Right renal cortex interstitium (tissue), 3 donors: ENCODE results near the gene CTBP2. TPM values are rescaled to one million over a fixed set of nuclear protein-coding genes. Genes with fewer than 3 reads are reported as not detected.

Experiments
- DNase-seq, 3 donors: peaks; one replicate each; pipeline ENCODE4 v3.0.0-alpha.2; 2013; ENCODE audit warnings: low read depth in 3 of 3, low spot score in 2 of 3
- polyA plus RNA-seq, 3 donors: library from polyadenylated mRNA; unstranded; fragments of 120-200 nt; gene quantifications; one replicate each; pipeline ENCODE4 v1.2.1, GENCODE V29; 2013; ENCODE audit not compliant: insufficient read length in 3 of 3

CTBP2 gene
- polyA plus RNA-seq, 3 donors: 83.7 to 92.7 (median 88.2) TPM

DNA sequence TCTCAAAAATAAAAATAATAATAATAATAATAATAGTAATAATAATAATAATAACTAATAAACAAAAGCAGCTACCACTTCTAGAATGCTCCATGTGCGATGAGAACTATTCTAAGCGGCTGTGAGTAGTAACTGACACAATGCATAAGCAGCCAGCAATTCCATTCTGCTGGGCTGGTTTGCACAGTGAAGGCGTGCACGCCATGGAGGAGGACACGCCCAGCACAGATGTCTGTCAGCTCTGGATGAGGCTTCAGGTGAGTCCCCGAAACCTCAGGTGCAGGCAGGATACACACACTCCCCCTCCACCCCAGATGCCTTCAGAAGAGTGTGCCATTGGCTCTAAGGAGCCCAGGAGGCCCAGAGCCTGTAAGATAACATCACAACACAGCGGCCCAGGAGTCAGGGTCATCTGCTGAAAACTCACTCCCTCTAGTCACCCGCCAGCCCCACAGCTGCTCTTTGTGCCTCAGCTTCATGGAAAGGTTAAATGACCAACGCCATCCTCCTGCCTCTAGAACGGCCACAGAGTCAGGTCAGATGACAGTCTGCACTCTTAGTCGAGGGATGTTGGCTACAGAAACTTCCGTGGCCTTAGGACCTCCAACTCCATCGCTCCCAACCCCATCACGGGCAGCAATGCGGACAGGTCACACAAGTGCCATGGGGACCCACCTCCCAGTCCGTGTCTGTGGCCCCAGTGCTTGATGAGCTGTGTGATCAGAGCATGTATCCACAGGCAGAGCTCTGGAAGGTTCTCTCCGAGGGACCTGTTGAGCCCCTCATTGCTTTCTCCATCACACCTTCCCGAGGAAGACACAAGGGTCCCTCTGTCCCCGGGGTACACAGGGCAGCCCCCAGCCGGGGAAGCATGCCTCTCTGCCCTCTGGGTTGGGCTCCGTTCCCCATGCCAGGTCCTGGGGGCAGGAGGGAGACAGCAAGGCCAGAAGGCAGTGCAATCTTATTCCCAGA lies 103.9 kb downstream of the CTBP2 start:
- no peak for DNase-seq

DNA sequence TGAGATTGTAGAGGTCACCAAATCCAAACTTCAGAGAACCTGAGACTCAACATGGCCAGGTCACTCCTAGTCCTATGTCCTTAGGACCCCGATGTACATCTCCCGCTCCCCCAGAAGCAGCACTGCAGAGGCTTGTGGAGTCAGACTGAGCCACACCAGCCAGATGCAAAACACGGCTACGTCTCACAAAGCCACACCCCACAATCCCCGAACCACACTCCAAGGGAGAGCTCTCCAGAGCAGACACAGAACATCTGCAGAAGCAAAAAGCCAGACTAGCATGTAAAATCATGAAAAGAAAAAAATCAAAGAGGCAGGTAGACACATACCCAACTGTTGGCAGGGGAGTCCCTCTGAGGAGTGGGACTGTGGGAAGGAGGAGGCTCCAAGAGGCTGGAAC lies 104.9 kb downstream of the CTBP2 start:
- no peak for DNase-seq

DNA sequence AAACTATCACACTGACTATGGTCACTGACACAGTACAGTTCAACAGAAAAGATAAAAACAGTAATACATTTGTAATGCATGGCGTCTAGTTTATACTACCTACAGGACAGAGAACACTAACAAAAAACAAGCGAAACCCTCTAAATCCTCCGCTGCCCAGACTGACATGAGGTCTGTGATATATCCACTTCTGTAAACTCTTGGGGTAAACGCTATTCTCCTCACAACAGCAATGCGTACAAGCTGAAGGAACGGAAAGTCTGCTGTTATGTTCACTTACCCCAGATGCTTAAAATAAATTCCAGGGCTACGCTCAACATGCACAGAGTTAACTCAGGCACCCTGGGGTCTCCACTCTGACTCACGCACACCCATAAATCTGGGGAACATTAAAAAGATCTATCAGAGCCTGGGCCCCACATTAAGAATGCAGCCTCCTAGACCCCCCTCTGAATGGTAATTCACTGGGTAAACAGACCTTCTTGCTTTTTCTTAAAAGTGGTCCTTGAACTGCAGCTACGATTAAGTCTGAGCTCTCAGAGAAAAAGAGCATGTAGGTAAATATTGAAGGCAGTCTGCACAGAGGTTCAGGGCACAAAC lies 105.6 kb downstream of the CTBP2 start:
- DNase-seq: no peak

DNA sequence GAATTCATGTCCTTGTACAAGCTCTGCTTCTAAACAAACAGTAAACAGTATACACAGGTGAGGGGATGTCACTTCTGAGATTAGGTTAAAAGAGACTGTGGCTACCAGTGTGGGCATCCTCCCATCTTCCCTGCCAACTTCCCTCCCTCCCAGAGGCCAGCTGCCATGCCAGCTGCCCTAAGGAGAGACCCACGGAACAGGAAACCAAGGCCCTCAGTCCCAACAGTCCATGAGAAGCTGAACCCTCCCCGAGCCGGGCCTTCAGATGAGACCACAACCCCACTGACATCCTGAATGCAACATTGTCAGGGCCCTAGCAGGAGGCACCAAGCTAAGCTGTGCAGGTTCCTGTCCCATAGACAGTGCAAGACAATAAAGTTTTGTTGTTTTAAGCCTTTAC lies 106.1 kb downstream of the CTBP2 start:
- DNase-seq: no peak

DNA sequence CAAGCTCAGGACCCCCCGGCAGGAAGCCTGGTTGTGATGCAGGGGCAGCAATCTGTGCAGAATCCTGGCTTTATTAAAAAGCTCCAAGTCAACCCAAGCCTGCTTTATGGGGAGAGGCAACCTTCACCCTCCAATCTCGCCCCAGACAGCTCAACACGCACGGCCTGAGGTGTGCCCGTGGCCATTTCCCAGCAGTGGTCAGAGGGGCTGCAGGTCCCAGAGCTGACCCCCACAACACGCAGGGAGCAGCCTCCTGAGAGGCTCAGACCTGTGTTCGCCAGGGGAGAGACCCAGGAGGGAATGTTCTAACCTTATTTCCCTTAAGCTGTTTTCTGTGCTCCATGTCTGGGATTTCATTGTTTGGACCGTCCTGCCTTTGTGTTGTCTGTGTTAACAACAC lies 108.2 kb downstream of the CTBP2 start:
- DNase-seq: no peak

DNA sequence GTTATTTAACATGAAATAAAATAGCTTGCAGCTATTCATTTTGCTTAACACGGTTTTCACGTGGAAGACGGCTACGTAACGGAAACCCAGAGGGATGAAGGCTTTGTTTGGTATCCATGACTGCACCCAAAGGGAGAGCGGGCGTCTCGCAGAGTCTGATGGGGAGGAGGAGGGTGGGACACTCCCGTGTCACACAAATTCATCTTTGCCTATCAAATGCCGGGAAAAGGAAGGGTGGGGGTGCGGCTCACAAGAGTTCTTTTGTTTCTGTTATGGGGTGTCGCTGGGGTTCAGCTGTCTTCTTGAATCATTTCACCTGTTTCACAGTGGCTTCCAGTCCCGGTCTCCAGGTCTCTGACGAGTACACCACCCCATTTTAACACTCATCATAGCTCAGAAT lies 110.0 kb downstream of the CTBP2 start:
- DNase-seq: no peak

DNA sequence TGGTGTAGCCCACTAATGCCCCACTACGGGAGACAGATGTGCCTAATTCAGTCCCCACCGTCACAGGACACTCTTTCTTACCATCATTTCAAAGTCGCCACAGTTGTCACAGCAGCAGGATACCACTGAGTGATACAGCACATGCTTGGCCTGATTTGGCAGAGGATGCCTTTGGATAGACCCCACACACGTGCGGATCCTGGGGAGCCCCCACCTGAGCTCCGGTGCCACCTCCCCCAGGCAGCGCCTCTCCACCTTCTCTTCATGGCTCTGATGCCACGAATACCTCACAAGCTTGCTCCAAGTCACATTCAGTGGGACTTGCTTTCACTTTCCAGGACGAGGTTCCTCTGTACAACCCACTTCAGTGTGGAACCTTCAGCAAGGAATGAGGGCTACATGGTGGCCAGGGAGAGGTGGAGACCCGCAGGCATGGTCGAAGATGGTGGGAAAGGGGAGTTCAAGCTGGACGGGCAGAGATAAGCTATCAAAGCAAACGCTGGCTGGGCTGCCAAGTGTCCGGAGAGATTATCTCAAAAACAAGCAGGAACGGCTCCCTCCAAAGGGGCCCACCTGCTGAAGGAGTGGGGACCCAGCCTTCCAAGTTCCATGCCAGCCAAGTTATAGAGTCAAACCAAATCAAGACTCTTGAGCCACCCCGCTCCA lies 111.0 kb downstream of the CTBP2 start:
- no peak for DNase-seq

DNA sequence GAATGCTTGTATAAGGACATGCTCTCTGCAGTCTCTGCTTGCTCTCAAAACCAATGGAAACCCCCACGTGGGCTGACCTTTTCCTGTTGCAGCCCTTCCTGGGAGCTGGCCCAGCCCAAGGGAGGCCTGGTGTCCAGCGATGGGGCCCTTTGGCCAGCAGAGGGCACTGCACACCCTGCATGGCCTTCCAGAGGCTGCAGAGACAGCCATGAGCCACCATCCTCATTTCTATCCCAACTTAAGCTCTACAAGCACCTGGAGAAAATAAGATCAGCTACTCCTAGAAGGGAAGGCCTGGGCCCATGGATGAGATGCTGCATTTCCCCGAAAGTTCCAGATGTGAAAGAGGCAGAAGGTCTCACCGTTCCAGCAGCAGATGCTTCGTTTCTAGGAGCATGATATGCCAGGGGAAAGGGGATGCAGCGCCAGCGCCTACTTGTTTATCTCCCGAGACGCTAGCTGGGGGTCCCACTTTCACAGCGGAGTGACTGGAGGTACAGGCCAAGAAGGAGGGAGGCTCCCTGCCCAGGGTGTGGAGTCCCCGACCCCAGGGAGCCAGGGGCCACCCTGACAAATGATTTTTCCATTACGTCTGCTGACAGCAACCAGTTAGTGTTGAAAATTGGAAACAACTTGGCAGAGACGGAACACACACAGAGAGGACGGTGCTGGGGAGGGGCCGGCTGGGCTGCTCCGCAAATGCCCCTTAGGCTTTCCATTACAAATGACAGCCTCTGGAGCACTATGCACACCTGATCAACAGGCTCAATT lies 112.1 kb downstream of the CTBP2 start:
- peak in 1 of 3 donors; percentile 70 for DNase-seq

DNA sequence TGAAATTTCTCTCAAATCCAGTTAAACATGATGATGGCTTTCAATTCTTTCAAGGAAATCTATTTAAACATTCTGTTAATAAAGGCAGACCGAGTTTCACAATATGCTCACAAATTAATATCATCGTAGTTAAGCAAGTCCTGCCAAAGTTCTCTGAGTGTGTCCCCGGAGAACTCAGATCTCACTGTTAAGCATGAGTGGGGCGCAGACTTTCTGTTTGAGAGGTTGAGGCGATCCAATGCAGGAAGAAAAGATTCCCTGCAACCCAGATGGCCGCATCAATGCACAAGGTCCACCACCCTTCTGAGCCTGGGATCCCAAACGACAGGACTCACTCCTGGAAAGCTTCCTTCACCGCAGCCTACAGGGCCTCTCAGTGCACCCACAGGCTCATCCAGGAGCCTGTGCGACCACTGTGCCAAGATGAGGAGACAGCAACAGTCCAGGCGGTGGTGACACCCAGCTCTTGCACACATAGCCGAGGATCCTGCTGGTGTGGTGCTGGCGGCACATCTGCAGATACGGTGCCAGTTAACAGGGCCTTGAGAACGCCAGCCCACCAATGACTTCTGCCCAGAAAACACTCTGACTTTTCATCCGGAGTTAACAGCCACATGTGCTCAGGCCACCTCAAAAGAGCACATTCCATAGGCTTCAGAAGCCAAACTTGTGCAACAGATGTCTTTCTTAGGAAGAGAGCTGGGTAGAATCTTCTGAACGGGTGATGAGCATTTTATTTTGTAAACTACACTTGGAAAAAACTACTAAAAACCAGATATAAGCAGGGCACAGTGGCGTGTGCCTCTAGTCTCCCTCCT lies 116.3 kb downstream of the CTBP2 start:
- DNase-seq: no peak

DNA sequence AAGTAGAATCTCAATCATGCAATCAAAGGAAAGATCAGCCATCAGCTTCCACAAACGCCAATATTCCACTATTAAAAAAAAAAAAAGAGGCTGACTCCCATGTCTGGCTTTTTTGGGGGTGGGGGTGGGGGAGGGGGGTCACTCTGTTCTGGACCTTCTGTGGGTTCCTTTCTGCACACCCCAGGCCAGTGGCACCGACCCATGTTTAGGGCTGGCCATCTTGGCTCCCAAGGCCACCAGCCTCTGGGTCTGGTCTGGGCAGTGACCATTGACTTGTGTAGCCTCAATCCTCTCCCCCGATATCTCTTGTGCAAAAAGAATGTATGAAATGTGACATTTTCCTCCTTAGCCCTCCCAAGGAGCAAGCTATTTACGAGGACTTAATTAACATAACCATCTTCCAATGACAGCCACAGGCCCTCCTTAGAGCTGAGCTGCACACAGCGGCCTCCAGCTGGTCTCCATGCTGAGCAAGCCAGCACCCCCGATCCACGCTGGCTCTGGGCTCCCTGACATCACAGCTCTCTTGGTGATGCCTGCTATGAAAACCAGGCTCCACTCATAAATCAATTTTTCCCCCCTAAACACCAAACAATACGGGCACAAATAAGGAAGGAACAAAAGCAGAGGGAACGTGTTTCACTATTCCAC lies 118.4 kb downstream of the CTBP2 start:
- DNase-seq: no peak

DNA sequence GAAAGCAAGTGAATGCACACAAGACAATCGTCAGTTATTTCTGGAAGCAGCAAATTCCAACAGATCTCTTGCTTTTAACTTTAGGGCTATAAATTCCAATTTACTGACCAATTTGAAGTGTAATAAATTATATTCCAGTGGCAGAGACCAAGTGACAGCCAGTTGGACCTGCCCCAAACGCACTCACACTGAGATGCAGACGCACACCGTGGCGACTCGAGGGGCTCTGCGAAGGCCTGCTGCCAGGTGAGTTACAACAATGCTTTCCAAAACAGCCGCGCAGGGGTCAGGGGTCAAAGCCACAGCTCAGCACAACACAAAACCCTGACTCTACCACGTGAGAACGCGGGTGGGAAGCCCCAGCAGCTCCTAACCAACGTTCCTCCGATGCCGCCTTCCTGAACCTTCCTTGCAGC lies 121.0 kb downstream of the CTBP2 start:
- DNase-seq: no peak

DNA sequence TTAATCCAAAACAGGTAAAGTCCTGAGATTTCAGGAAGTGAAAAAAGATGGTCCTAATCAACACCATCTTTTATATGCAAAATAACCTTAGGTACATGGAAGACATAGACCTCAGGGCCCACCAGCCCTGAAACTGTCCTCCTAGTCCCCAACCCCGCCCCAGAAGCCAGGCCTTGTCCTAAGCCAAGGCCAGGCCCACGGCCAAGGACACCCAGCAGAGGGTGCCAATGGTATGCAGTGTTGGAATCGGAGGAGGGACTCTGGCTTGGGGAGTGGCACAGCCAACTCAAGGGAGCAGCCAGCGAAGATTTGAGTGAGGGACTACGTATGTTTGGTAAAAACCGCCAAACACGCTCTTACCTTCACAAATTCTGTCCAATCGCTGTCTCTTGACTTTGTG lies 121.7 kb downstream of the CTBP2 start:
- DNase-seq: no peak

DNA sequence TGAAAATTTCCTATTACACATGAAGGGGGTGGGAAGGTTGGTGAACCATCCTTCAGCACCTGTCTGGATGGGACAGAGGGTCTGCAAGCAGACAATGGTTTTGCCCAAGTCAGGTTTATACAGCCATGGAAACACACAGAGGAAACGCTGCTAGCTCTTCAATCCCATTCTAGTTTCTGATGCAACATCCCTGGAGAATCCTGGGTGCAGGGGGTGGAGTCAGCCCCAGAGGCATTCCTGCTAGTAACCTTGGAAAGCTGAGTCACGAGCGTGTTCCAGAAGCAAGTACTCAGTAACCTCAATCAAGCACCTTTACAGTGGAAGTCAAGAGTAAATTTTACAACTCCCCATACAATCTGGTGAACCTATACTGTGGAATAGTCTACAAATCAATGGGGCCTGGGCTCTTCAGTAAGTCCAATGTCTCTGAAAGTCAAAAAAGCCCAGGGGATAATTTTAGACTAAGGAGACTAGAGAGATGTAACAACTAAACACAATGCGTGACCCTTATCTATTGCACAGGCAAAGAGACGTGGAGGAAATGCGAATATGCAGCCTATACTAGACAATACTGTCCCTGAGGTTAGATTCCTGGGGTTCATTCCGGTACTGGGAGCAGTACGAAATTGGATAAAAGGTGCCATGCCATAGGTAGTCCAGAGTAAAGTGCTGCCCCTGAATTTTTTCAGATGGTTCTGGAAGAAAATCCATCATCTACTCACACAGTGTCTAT lies 123.1 kb downstream of the CTBP2 start:
- DNase-seq: no peak

DNA sequence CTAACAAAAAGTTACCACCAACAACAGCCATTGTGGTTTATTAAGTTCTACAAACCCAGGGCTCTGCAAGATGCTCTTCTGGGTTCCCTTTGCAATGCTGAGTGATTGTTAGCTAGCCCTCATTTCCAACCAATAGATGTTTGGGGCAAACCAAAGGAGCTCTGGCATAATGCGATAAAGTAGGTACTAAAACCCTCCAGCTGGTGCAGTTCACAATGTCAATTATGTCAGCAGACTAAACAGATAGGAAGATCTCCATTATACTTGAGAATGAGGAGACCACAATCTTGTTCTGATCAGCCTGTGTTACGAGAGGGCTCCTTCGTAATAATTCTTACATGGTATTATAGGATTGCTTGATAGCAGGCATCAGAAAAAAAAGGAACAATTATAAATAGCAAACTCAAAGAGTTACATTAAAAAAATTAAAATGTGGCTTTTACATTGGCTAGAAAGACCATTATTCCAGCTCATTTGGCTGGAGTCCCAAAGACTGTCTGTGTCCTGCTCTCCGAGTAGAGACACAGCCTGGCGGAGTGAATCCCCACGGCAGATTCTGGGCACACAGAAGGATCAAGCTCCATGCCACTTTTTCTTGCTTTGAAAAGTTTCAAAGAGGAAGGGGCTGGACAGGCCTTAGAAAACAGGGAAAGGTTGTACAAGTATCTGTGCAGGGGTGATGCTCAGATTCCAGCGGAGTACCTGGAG lies 124.6 kb downstream of the CTBP2 start:
- no peak for DNase-seq

DNA sequence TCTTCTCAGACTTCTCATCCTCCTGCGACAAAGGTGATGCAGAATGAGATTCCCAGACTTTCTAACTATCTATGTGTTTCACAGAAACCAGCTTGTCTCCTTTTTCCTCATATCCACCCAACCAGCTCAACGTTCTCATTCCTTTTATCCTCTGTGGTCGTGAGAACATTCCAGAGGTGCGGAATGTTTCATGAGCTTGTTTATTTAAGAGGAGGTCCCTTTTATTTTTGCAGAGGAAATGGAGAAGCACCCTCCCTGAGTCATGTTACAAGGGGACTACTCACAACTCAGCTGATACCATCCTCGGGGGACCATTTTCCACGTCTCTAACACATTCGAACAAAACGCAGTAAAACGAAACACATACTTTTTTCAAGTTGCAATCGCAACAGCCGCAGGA lies 125.2 kb downstream of the CTBP2 start:
- DNase-seq: no peak

DNA sequence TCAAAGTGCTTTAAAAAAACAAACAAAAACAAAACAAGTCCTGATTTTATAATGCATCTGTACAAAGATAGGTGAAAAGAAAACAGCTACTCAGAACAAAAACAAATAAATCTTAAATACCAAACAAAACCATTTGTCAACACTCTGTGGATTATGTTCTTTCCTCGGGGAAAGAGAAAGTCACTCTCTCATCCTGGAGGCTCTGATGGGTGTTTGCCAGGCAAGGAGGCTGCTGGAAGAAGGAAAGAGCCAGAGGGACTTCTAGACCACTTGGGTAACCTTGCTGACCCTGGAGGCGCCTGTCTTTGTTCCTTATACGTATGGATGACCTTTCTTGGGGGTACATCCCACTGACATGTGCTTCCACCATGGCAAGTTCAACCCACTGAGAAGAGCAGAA lies 125.7 kb downstream of the CTBP2 start:
- DNase-seq: no peak

DNA sequence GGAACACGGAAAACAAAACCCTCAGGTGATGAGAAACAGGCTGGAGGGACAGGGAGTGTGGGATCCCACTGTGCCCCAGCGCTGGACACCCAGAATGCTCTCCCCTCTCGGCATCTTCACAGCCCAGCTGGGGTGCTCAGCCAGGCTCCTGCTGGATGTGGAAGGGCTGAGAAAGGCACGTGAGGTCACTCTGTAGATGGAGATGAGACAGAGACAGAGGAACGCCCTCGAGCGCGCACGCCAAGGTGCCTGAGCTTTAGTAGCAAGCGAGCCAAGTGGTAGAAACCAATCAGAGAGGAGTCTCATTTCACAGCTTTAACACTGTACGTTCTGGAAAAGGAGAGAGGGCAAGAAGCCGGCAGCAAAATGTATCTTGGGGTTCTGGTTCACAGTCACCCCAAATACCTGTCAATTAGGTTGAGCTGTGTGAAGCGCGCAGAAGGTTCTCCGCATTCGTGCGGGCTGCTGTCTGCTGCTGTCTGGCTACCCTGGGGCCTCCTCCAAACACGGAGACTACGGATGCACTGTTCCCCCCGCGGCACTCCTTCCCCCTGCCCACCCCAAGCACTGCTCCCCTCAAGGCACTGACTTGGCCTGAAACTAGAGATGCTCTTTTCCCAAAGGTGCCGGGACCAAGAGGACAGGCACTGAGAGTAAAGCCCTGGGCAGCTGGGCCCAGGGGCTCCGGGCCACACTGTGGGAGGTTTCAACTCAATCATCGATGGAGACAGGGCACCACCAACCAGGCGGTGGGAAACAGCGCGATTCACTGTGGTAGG lies 127.0 kb downstream of the CTBP2 start:
- no peak for DNase-seq
